Adrenal gland (tissue), 5 donors: ENCODE data around the gene LASP1.

Experiments used
- CTCF ChIP-seq, 6 experiments: fragments of 450-650 bp in 4 of 6; fragments of 200-600 bp in 2 of 6; sonication (generic) in 1 of 6; IDR thresholded peaks; 1 replicate in 5 of 6; 2 replicates in 1 of 6; pipeline versions ENCODE4 v1.5.1 to v1.8.0; 2016 to 2021; ENCODE audit warnings: antibody characterized with exemption in 6 of 6, mild to moderate bottlenecking in 2 of 6, moderate library complexity in 1 of 6
- POLR2A ChIP-seq, 2 donors: fragments of 450-650 bp; IDR thresholded peaks; one replicate each; pipeline ENCODE4 v1.6.1; 2017; ENCODE audit warnings: antibody characterized with exemption in 2 of 2, mild to moderate bottlenecking in 2 of 2, moderate library complexity in 1 of 2
- donor health status: DM: no; HTN: no; CAD: no.

- TF ChIP-seq POLR2A (IDR thresholded peaks at IDR 0.05) (no peak), CTCF (IDR thresholded peaks at IDR 0.05) (no peak)
Measured at GRCh38 chr17:38892083-38892482, 22.2 kb downstream of the LASP1 start.
